Panc1 (cell line): ENCODE data around the gene KIAA1671.

Source experiments
- POLR2AphosphoS5 ChIP-seq: IDR thresholded peaks from 2 replicates; pipeline ENCODE4 v1.6.1; 2012; ENCODE audit warnings: mild to moderate bottlenecking, low read depth, low read length, moderate library complexity
- REST ChIP-seq, 2 experiments: IDR thresholded peaks; 2 replicates each; pipeline ENCODE4 v1.6.1; 2011 to 2012; ENCODE audit warnings: low read depth in 2 of 2, control low read depth in 1 of 2, low read length in 1 of 2, mild to moderate bottlenecking in 1 of 2, moderate library complexity in 1 of 2; ENCODE audit not compliant: insufficient read depth in 1 of 2
- SIN3A ChIP-seq: IDR thresholded peaks from 2 replicates; pipeline ENCODE4 v1.6.1; 2012; ENCODE audit warnings: low read depth, mild to moderate bottlenecking, low read length, moderate library complexity, borderline replicate concordance; ENCODE audit not compliant: insufficient read depth
- TCF7L2 ChIP-seq: IDR thresholded peaks from 2 replicates; pipeline ENCODE4 v1.6.1; 2011; ENCODE audit warnings: mild to moderate bottlenecking, low read depth, low read length, inconsistent platforms
- TF ChIP-seq, protein P1 (sequence below): fragments of 450-650 bp; IDR thresholded peaks from 2 replicates; pipeline ENCODE4 v1.5.1; 2017; ENCODE audit warnings: mild to moderate bottlenecking

GRCh38 chr22:25096638-25097405 is 144.3 kb downstream of the KIAA1671 start:
- TF ChIP-seq, protein P1, sequence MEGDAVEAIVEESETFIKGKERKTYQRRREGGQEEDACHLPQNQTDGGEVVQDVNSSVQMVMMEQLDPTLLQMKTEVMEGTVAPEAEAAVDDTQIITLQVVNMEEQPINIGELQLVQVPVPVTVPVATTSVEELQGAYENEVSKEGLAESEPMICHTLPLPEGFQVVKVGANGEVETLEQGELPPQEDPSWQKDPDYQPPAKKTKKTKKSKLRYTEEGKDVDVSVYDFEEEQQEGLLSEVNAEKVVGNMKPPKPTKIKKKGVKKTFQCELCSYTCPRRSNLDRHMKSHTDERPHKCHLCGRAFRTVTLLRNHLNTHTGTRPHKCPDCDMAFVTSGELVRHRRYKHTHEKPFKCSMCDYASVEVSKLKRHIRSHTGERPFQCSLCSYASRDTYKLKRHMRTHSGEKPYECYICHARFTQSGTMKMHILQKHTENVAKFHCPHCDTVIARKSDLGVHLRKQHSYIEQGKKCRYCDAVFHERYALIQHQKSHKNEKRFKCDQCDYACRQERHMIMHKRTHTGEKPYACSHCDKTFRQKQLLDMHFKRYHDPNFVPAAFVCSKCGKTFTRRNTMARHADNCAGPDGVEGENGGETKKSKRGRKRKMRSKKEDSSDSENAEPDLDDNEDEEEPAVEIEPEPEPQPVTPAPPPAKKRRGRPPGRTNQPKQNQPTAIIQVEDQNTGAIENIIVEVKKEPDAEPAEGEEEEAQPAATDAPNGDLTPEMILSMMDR: no peak
- TF ChIP-seq REST (IDR thresholded peaks at IDR 0.05; ENCODE audit: insufficient read depth in 1 of 2, low read depth in 2 of 2, low read length in 1 of 2): no peak
- no peak for TF ChIP-seq POLR2AphosphoS5
- no peak for TF ChIP-seq SIN3A
- no peak for TF ChIP-seq TCF7L2
